Brain microvascular endothelial cell (primary cell): Measurements from ENCODE around the gene VWA2.
A peak's percentile ranks its signal among the peaks of the same experiment; 100 is the strongest.

Experiments
- DNase-seq: peaks from one replicate; pipeline ENCODE4 v3.0.0-alpha.2; 2020
- H3K27ac ChIP-seq: fragments of 250-450 bp; sonication (Bioruptor Pico); 2 replicates; pipeline ENCODE4 v1.5.1; 2020; ENCODE audit warnings: mild to moderate bottlenecking, moderate library complexity
- H3K27me3 ChIP-seq: fragments of 250-450 bp; sonication (Bioruptor Pico); replicated peaks from 2 replicates; pipeline ENCODE4 v1.5.1; 2020; ENCODE audit warnings: mild to moderate bottlenecking
- H3K36me3 ChIP-seq: fragments of 250-450 bp; sonication (Bioruptor Pico); replicated peaks from 2 replicates; pipeline ENCODE4 v1.5.1; 2020; ENCODE audit warnings: mild to moderate bottlenecking
- H3K4me3 ChIP-seq: 2 replicates; pipeline ENCODE4 v1.5.1; 2011; ENCODE audit warnings: low read depth, mild to moderate bottlenecking, control low read depth, low read length, moderate library complexity
- in situ Hi-C: cut with HindIII; loops from 2 replicates; pipeline ENCODE4 v1.10.0; 2017; ENCODE audit warnings: low sequenced_read_pairs, low pct_ligation_motif_present
- TF ChIP-seq, protein P1 (sequence below): IDR thresholded peaks from 2 replicates; pipeline ENCODE4 v1.5.1; 2011; ENCODE audit warnings: low read depth, mild to moderate bottlenecking, moderate library complexity, low read length, control low read depth, inconsistent platforms; ENCODE audit errors: missing control alignments

Gene VWA2

DNA sequence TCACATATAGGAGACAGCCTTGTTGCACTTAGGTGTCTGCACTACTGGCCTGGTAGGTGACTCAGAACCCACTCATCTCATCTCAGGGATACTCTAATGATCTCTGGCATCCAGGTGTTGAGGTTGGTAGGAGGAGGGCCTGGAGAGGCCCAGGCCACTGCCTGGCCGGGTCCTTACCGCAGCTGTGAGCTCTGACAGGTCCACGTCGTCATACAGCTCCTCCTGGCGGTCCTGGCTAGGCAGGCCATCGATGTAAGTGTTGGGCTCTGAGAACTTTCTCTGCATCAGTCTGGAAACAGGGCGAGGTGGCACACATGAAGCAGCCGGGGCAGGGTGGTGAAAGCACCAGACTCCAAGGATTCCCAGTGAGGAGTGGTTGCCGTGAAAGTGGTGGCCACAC is 62.1 kb downstream of the VWA2 start:
- Histone ChIP-seq H3K27ac (no peak overlapping the region), H3K4me3 (no peak overlapping the region), H3K27me3 (no peaks in the 10 kb centered on the region), H3K36me3 (no peaks in the 10 kb centered on the region)
- no peak for DNase-seq
- TF ChIP-seq, protein P1, sequence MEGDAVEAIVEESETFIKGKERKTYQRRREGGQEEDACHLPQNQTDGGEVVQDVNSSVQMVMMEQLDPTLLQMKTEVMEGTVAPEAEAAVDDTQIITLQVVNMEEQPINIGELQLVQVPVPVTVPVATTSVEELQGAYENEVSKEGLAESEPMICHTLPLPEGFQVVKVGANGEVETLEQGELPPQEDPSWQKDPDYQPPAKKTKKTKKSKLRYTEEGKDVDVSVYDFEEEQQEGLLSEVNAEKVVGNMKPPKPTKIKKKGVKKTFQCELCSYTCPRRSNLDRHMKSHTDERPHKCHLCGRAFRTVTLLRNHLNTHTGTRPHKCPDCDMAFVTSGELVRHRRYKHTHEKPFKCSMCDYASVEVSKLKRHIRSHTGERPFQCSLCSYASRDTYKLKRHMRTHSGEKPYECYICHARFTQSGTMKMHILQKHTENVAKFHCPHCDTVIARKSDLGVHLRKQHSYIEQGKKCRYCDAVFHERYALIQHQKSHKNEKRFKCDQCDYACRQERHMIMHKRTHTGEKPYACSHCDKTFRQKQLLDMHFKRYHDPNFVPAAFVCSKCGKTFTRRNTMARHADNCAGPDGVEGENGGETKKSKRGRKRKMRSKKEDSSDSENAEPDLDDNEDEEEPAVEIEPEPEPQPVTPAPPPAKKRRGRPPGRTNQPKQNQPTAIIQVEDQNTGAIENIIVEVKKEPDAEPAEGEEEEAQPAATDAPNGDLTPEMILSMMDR = no peak
- in situ Hi-C loops = loop anchor here (25.0 kb wide), 1 partner anchor 386 kb away; no protein-coding TSS in a partner anchor

DNA sequence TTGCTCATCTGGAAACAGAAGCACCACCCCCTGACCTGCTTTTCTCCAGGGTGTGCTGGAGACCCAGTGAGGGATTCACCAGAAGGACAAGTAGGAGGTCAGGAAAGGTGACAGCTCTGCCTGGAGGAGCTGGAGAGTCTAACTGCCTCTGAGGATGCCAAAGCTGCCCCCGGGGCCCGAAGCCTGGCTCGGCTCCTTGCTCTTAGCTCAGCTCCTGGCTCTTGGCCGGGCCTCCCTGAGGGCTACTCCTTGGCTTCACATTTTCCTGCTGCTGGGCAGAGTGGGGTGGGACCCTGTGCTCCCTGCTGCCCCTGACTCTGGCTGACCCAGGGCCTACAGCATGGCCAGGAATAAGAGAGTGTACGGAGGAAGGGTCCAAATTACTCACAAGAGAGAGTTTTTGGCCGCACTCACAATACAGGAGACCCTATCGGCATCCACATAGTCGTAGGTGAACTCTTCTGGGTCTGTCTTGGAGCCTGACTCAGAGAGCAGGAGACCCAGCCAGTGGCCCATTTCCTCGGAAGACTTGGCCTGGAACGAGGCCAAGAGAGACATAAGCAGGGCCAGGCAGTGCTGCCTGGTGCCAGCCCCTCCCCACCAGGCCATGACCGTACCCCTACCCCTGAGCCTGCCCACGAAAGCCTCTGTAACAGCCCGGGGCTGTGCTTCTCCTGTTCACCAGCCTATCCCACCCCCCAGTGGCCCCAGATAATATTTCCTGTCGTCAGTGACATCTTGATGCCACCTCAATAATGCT is 63.1 kb downstream of the VWA2 start:
- no peaks in the 10 kb centered on the region for H3K36me3 ChIP-seq
- no peak overlapping the region for H3K27ac ChIP-seq
- H3K4me3 ChIP-seq = no peak overlapping the region
- TF ChIP-seq, protein P1 = no peak
- peak; percentile 15 for DNase-seq
- in situ Hi-C loops = loop anchor here (25.0 kb wide), 1 partner anchor 385 kb away; no protein-coding TSS in a partner anchor
- H3K27me3 ChIP-seq = no peaks in the 10 kb centered on the region

- H3K4me3 ChIP-seq = no peak overlapping the region
- TF ChIP-seq, protein P1 = no peak
- H3K36me3 ChIP-seq = no peaks in the 10 kb centered on the region
- DNase-seq = no peak
- in situ Hi-C loops = loop anchor here (25.0 kb wide), 1 partner anchor 384 kb away; no protein-coding TSS in a partner anchor
- H3K27ac ChIP-seq = no peak overlapping the region
- H3K27me3 ChIP-seq = no peaks in the 10 kb centered on the region
These were observed 64.5 kb downstream of the VWA2 start for GRCh38 chr10:114303556-114303955.

DNA sequence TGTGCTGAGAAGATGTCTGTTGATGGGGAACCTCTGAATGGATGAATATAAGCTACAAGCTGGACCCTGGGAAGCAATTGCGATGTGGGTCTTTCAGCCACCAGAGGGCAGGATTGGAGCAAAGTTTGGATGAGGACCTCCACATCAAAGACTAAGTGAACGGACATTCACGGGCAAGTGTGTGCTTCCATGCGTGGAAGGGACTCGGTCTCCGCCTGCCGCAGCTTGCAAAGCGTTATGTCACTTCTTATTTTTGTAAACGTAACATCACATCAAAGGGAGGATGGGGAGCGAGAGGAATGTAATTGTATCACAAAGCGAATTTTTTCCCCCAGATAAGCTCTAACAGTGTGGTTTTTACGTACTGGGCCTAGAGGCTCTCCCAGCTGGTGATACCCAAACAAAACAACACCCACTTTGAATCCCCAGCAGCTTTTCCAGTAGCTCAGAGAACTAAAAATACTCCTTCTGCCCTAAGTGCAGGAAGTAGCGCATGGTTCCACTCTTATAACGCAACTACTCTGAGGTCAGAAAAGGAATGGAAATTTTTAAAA is 65.0 kb downstream of the VWA2 start:
- no peaks in the 10 kb centered on the region for H3K36me3 ChIP-seq
- peak; percentile 94 for DNase-seq
- in situ Hi-C loops = loop anchor here (25.0 kb wide), 1 partner anchor 383 kb away; no protein-coding TSS in a partner anchor
- no peaks in the 10 kb centered on the region for H3K27me3 ChIP-seq
- TF ChIP-seq, protein P1 = peak; percentile 87
- peak overlapping the region; percentile 41 for H3K4me3 ChIP-seq
- peak overlapping the region; percentile 8 for H3K27ac ChIP-seq

DNA sequence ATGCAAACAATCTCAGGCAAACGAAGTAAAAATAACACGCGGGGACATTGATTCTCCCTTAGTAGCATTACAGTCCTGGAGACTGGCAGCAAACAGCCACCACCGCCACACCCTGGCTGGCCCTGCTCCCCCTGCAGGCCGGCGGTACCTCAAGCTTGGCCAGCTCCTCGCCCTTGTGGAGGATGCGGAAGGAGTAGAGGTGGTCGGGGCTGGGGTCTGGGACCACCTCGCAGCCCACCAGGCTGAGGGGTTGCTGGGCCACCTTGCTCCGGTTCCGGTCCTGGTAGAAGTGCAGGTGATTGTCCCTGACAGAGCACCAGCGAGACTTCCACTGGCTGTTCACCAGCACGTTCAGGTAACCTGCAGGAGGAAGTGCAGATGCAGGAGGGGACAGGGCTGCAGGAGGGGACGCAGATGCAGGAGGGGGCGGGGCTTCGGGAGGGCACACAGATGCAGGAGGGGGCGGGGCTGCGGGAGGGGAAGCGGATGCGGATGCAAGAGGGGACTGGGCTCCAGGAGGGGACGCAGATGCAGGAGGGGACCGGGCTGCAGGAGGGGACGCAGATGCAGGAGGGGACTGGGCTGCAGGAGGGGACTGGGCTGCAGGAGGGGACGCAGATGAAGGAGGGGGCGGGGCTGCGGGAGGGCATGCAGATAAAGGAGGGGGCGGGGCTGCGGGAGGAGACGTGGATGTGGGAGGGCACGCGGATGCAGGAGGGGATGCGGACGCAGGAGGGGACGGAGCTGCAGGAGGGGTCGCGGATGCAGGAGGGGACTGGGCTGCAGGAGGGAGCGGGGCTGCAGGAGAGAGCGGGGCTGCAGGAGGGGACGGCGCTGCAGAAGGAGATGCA is 65.7 kb downstream of the VWA2 start:
- DNase-seq = no peak
- TF ChIP-seq, protein P1 = peak; percentile 86
- in situ Hi-C loops = loop anchor here (25.0 kb wide), 1 partner anchor 383 kb away; no protein-coding TSS in a partner anchor
- Histone ChIP-seq H3K36me3 (no peaks in the 10 kb centered on the region), H3K4me3 (peak overlapping the region; percentile 41), H3K27me3 (no peaks in the 10 kb centered on the region), H3K27ac (peak overlapping the region; percentile 8)
